ENCODE data around the gene EMB.
"Not testable (repeated sequence)": the region's sequence is repeated elsewhere in the genome, so short reads cannot be mapped to it uniquely, and the experiment has no call there.

Gene EMB

GRCh38 chr5:50440651-50441492, at the start of gene EMB:
TSS of gene EMB (minus strand) at chr5:50441288. CDS start at chr5:50441151, 137 bp downstream.
- DNase-seq: no peak

GRCh38 chr5:50489491-50489890, 48.4 kb upstream of the EMB start:
- DNase-seq: not testable (repeated sequence)

- DNase-seq: not testable (repeated sequence)
Observed at GRCh38 chr5:50478790-50479189, 37.7 kb upstream of the EMB start.

- no peak for DNase-seq
Observed at GRCh38 chr5:50476549-50476948, 35.5 kb upstream of the EMB start.

GRCh38 chr5:50465015-50465414, 23.9 kb upstream of the EMB start:
- DNase-seq: not testable (repeated sequence)

- no peak for DNase-seq
Observed at GRCh38 chr5:50463726-50464125, 22.6 kb upstream of the EMB start.

- DNase-seq: no peak
Observed at GRCh38 chr5:50463047-50463446, 22.0 kb upstream of the EMB start.

- DNase-seq: not testable (repeated sequence)
Observed at GRCh38 chr5:50462579-50462978, 21.5 kb upstream of the EMB start.

GRCh38 chr5:50458372-50458771, 17.3 kb upstream of the EMB start:
- not testable (repeated sequence) for DNase-seq

- DNase-seq: not testable (repeated sequence)
Observed at GRCh38 chr5:50449241-50449640, 8.2 kb upstream of the EMB start.

GRCh38 chr5:50447941-50448340, 6.9 kb upstream of the EMB start:
- DNase-seq: no peak

GRCh38 chr5:50447228-50447627, 6.1 kb upstream of the EMB start:
- DNase-seq: no peak

GRCh38 chr5:50445296-50445949, 4.3 kb upstream of the EMB start:
- DNase-seq: no peak

- DNase-seq: not testable (repeated sequence)
Observed at GRCh38 chr5:50442559-50443539, 1.8 kb upstream of the EMB start.

- no peak for DNase-seq
Observed at GRCh38 chr5:50441493-50441955, 436 bp upstream of the EMB start.

GRCh38 chr5:50439221-50439620, 1.9 kb downstream of the EMB start:
- no peak for DNase-seq

GRCh38 chr5:50438060-50438459, 3.0 kb downstream of the EMB start:
- not testable (repeated sequence) for DNase-seq

- DNase-seq: no peak
Observed at GRCh38 chr5:50435168-50435567, 5.9 kb downstream of the EMB start.

- not testable (repeated sequence) for DNase-seq
Observed at GRCh38 chr5:50431133-50431904, 9.8 kb downstream of the EMB start.

GRCh38 chr5:50423100-50423799, 17.8 kb downstream of the EMB start:
- DNase-seq: not testable (repeated sequence)

All from T1000 (cell line).